Glutamatergic neuron (in vitro differentiated cells): ENCODE results near the gene UBE2D1. TPM values are rescaled to one million over a fixed set of nuclear protein-coding genes. Genes with fewer than 3 reads are reported as not detected.

ENCODE experiments used
- DNase-seq: peaks from one replicate; pipeline ENCODE4 v3.0.0; 2022
- H3K27ac Mint-ChIP-seq: one replicate; pipeline ENCODE4 v1.8.0; 2020; ENCODE audit warnings: mild to moderate bottlenecking, mixed read lengths, inconsistent platforms; ENCODE audit not compliant: unreplicated experiment
- H3K27me3 Mint-ChIP-seq: one replicate; pipeline ENCODE4 v1.8.0; 2020; ENCODE audit warnings: mild to moderate bottlenecking, moderate library complexity, mixed read lengths, inconsistent platforms; ENCODE audit not compliant: unreplicated experiment
- H3K36me3 Mint-ChIP-seq: one replicate; pipeline ENCODE4 v1.8.0; 2020; ENCODE audit warnings: mild to moderate bottlenecking, mixed read lengths, inconsistent platforms; ENCODE audit not compliant: unreplicated experiment
- H3K4me1 Mint-ChIP-seq: one replicate; pipeline ENCODE4 v1.8.0; 2020; ENCODE audit warnings: mild to moderate bottlenecking, low read depth, mixed read lengths, inconsistent platforms; ENCODE audit not compliant: unreplicated experiment
- H3K4me3 Mint-ChIP-seq: one replicate; pipeline ENCODE4 v1.8.0; 2020; ENCODE audit warnings: mild to moderate bottlenecking, mixed read lengths, inconsistent platforms; ENCODE audit not compliant: unreplicated experiment
- H3K9me3 Mint-ChIP-seq: one replicate; pipeline ENCODE4 v1.8.0; 2020; ENCODE audit warnings: mild to moderate bottlenecking, moderate library complexity, mixed read lengths, inconsistent platforms; ENCODE audit not compliant: unreplicated experiment
- CTCF ChIP-seq: fragments of 200-600 bp; sonication (generic); IDR thresholded peaks from one replicate; pipeline ENCODE4 v1.5.0; 2021; ENCODE audit not compliant: partially characterized antibody, unreplicated experiment
- total RNA-seq: library from RNA; stranded (reverse); fragmentation: NEBNext Ultra II Directional; extraction: Animal tissue kit (Norgen Biotek cat#: 25700); gene quantifications from one replicate; pipeline ENCODE4 v1.2.1, GENCODE V29; 2021; ENCODE audit not compliant: unreplicated experiment

UBE2D1 gene
- total RNA-seq, 1 donor from 2014 or later: 48.1 TPM

- peaks cover 3% of the 10 kb centered on the region for H3K4me1 Mint-ChIP-seq
- DNase-seq: no peak
- peaks cover 2% of the 10 kb centered on the region for H3K27me3 Mint-ChIP-seq
- H3K9me3 Mint-ChIP-seq: peaks cover 4% of the 10 kb centered on the region
- no peak for TF ChIP-seq CTCF
- peak overlapping the region; percentile 98 for H3K4me3 Mint-ChIP-seq
- H3K36me3 Mint-ChIP-seq: no peaks in the 10 kb centered on the region
- H3K27ac Mint-ChIP-seq: no peak overlapping the region
These were observed 49.3 kb downstream of the UBE2D1 start for GRCh38 chr10:58384095-58384494.

GRCh38 chr10:58384544-58384998 is 49.8 kb downstream of the UBE2D1 start:
- peak overlapping the region; percentile 98 for H3K4me3 Mint-ChIP-seq
- peaks cover 4% of the 10 kb centered on the region for H3K9me3 Mint-ChIP-seq
- TF ChIP-seq CTCF: no peak
- DNase-seq: no peak
- no peaks in the 10 kb centered on the region for H3K36me3 Mint-ChIP-seq
- H3K27ac Mint-ChIP-seq: peak overlapping the region; percentile 86
- H3K27me3 Mint-ChIP-seq: peaks cover 2% of the 10 kb centered on the region
- peaks cover 3% of the 10 kb centered on the region for H3K4me1 Mint-ChIP-seq

- TF ChIP-seq CTCF: peak; percentile 66
- Mint-ChIP-seq H3K4me1 (peaks cover 3% of the 10 kb centered on the region), H3K36me3 (no peaks in the 10 kb centered on the region), H3K27me3 (peaks cover 2% of the 10 kb centered on the region), H3K9me3 (peaks cover 4% of the 10 kb centered on the region), H3K27ac (peak within 1 kb of the TSS; percentile 88), H3K4me3 (peak within 1 kb of the TSS; percentile 98)
- DNase-seq: peak; percentile 99
These were observed 50.4 kb downstream of the UBE2D1 start, which contains the start of gene TFAM for GRCh38 chr10:58384999-58385783. Gene TFAM, plus strand, starts transcription at chr10:58385410. Its CDS starts 138 bp downstream, at chr10:58385548.

GRCh38 chr10:58385784-58386112 is 50.9 kb downstream of the UBE2D1 start:
- TF ChIP-seq CTCF: no peak
- Mint-ChIP-seq H3K27me3 (peaks cover 2% of the 10 kb centered on the region), H3K9me3 (peaks cover 4% of the 10 kb centered on the region), H3K36me3 (no peaks in the 10 kb centered on the region), H3K27ac (peak overlapping the region; percentile 88), H3K4me3 (peak overlapping the region; percentile 98), H3K4me1 (peaks cover 3% of the 10 kb centered on the region)
- DNase-seq: peak; percentile 57

GRCh38 chr10:58389024-58389423 is 54.2 kb downstream of the UBE2D1 start:
- Mint-ChIP-seq H3K27ac (no peak overlapping the region), H3K9me3 (peaks cover 4% of the 10 kb centered on the region), H3K27me3 (peaks cover 2% of the 10 kb centered on the region), H3K4me3 (no peak overlapping the region), H3K36me3 (no peaks in the 10 kb centered on the region), H3K4me1 (peaks cover 3% of the 10 kb centered on the region)
- DNase-seq: no peak
- no peak for TF ChIP-seq CTCF
